HepG2 (cell line): ENCODE data around the gene VAV2. TPM values are rescaled to one million over a fixed set of nuclear protein-coding genes. Genes with fewer than 3 reads are reported as not detected.
A peak's percentile ranks its signal among the peaks of the same experiment; 100 is the strongest.

Source experiments
- ATAC-seq: fragments of 200-7000 bp; cut with Tn5 transposase; 3 replicates; pipeline ENCODE4 v1.9.1; 2020; ENCODE audit warnings: mild to moderate bottlenecking, moderate library complexity
- BruUV-seq: library from RNA; stranded (reverse); fragments of 400-500 nt; replicated peaks from 2 replicates; lab custom pipeline; 2021; lab: Mats Ljungman, UMichigan
- CTCF ChIA-PET: fragments of 300-600 bp; formaldehyde crosslinking; extraction: SDS; loops from one replicate; lab custom pipeline; 2021; ENCODE audit warnings: low total read pairs, inconsistent platforms, low intra/inter-chr PET ratio; lab: Yijun Ruan, JAX
- POLR2A ChIA-PET: fragments of 350-600 bp; sonication (Branson Sonifier 250); formaldehyde crosslinking; loops from one replicate; lab custom pipeline; 2020; ENCODE audit warnings: antibody characterized with exemption, inconsistent platforms; lab: Yijun Ruan, JAX
- DNase-seq: peaks from one replicate; pipeline ENCODE4 v3.0.0-alpha.2; 2015; ENCODE audit warnings: low spot score
- FAIRE-seq: peaks from 3 replicates; lab custom pipeline; 2011; peaks lifted over from hg19 to GRCh38; lab: Jason Lieb, UNC
- H2AFZ ChIP-seq: one replicate; pipeline ENCODE4 v1.6.1; 2011; ENCODE audit warnings: low read length, inconsistent platforms
- H3K27ac ChIP-seq: fragments of 300-600 bp; 3 replicates; pipeline ENCODE4 v1.8.0; 2011; ENCODE audit warnings: mixed run types, mild to moderate bottlenecking, mixed read lengths, low read length, inconsistent platforms; ENCODE audit not compliant: insufficient read depth; ENCODE audit errors: extremely low read length
- H3K27me3 ChIP-seq, 2 experiments: fragments of 200-600 bp in 1 of 2; 2 replicates in 1 of 2; 3 replicates in 1 of 2; pipeline versions ENCODE4 v1.6.0 to v1.8.0; 2011; ENCODE audit warnings: low read length in 2 of 2, mild to moderate bottlenecking in 2 of 2, moderate library complexity in 2 of 2, inconsistent platforms in 1 of 2; ENCODE audit not compliant: insufficient read depth in 2 of 2, control insufficient read depth in 1 of 2
- H3K36me3 ChIP-seq, 2 experiments: fragments of 200-600 bp in 1 of 2; replicated peaks in 1 of 2; 2 replicates in 1 of 2; 3 replicates in 1 of 2; pipeline versions ENCODE4 v1.5.1 to v1.8.0; 2011; ENCODE audit warnings: low read length in 2 of 2, inconsistent platforms in 1 of 2; ENCODE audit not compliant: insufficient read depth in 2 of 2, control insufficient read depth in 1 of 2
- H3K4me1 ChIP-seq: 2 replicates; pipeline ENCODE4 v1.5.1; 2012; ENCODE audit warnings: low read length, inconsistent platforms; ENCODE audit not compliant: insufficient read depth
- H3K4me2 ChIP-seq: 2 replicates; pipeline ENCODE4 v1.6.0; 2011; ENCODE audit warnings: low read depth, low read length, inconsistent platforms
- H3K4me3 ChIP-seq, 3 experiments: fragments of 200-600 bp in 1 of 3; sonication (generic), shearing (Covaris generic) in 1 of 3; replicated peaks in 1 of 3; 2 replicates each; pipeline ENCODE4 v1.5.1; 2011 to 2016; ENCODE audit warnings: low read length in 3 of 3, inconsistent platforms in 2 of 3, low read depth in 2 of 3, mild to moderate bottlenecking in 2 of 3, control low read depth in 1 of 3, mixed read lengths in 1 of 3; ENCODE audit not compliant: insufficient read depth in 1 of 3
- H3K79me2 ChIP-seq: one replicate; pipeline ENCODE4 v1.6.1; 2011; ENCODE audit warnings: low read length, inconsistent platforms; ENCODE audit not compliant: insufficient read depth
- H3K9ac ChIP-seq: 2 replicates; pipeline ENCODE4 v1.6.0; 2011; ENCODE audit warnings: mild to moderate bottlenecking, low read depth, low read length, inconsistent platforms; ENCODE audit not compliant: insufficient read depth
- H3K9me3 ChIP-seq: 2 replicates; pipeline ENCODE4 v1.5.1; 2012; ENCODE audit warnings: mild to moderate bottlenecking, low read length
- H4K20me1 ChIP-seq: 2 replicates; pipeline ENCODE4 v1.6.0; 2011; ENCODE audit warnings: inconsistent platforms, mild to moderate bottlenecking, low read length, moderate library complexity; ENCODE audit not compliant: insufficient read depth
- AGO2 ChIP-seq: fragments of 200-400 bp; formaldehyde crosslinking; optimal IDR thresholded peaks from 2 replicates; pipeline ENCODE3; 2017; ENCODE audit warnings: mild to moderate bottlenecking, low read depth, low read length, moderate library complexity
- BHLHE40 ChIP-seq: IDR thresholded peaks from 2 replicates; pipeline ENCODE4 v1.6.1; 2011; ENCODE audit warnings: low read length, improper control_type of control experiment
- FOSL2 ChIP-seq: sonication (generic); formaldehyde crosslinking; IDR thresholded peaks from 2 replicates; pipeline ENCODE4 v1.4.0; 2020; ENCODE audit warnings: missing genetic modification reagents
- IRX3 ChIP-seq: sonication (generic); formaldehyde crosslinking; IDR thresholded peaks from 2 replicates; pipeline ENCODE4 v1.8.1; 2023; ENCODE audit warnings: mild to moderate bottlenecking, low read depth, missing genetic modification reagents, borderline replicate concordance
- MATR3 ChIP-seq: sonication (generic); formaldehyde crosslinking; IDR thresholded peaks from 2 replicates; pipeline ENCODE4 v1.4.0; 2020; ENCODE audit warnings: missing genetic modification reagents
- MED1 ChIP-seq: sonication (generic); formaldehyde crosslinking; IDR thresholded peaks from 2 replicates; pipeline ENCODE4 v1.4.0; 2020; ENCODE audit warnings: missing genetic modification reagents
- NCOR1 ChIP-seq: fragments of 200-600 bp; sonication (generic); IDR thresholded peaks from 2 replicates; pipeline ENCODE4 v1.7.0; 2017; ENCODE audit warnings: antibody characterized with exemption, low read length, borderline replicate concordance
- RAD51 ChIP-seq: fragments of 450-650 bp; IDR thresholded peaks from 2 replicates; pipeline ENCODE4 v1.6.1; 2016; ENCODE audit warnings: borderline replicate concordance
- SKI ChIP-seq: fragments of 450-650 bp; IDR thresholded peaks from one replicate; pipeline ENCODE4 v1.6.1; 2018; ENCODE audit warnings: mild to moderate bottlenecking; ENCODE audit not compliant: partially characterized antibody
- UBTF ChIP-seq: sonication (generic); formaldehyde crosslinking; IDR thresholded peaks from 2 replicates; pipeline ENCODE4 v1.4.0; 2020; ENCODE audit warnings: mild to moderate bottlenecking, missing genetic modification reagents
- ZNF292 ChIP-seq: sonication (generic); formaldehyde crosslinking; IDR thresholded peaks from 2 replicates; pipeline ENCODE4 v1.8.1; 2022; ENCODE audit warnings: mild to moderate bottlenecking, low read depth, missing genetic modification reagents, borderline replicate concordance
- ZNF326 ChIP-seq: sonication (generic); formaldehyde crosslinking; IDR thresholded peaks from 2 replicates; pipeline ENCODE4 v1.4.0; 2020; ENCODE audit warnings: missing genetic modification reagents, borderline replicate concordance
- ZNF496 ChIP-seq: sonication (generic); formaldehyde crosslinking; IDR thresholded peaks from 2 replicates; pipeline ENCODE4 v1.8.1; 2023; ENCODE audit warnings: mild to moderate bottlenecking, moderate library complexity, missing genetic modification reagents; ENCODE audit not compliant: insufficient replicate concordance
- ZNF543 ChIP-seq: sonication (generic); formaldehyde crosslinking; IDR thresholded peaks from 2 replicates; pipeline ENCODE4 v1.4.0; 2020; ENCODE audit warnings: mild to moderate bottlenecking, missing genetic modification reagents
- WGBS: methylation state at CpG from one replicate; pipeline ENCODE4 v1.1.6; 2017; ENCODE audit warnings: low lambda C conversion rate; 5-methylcytosine and 5-hydroxymethylcytosine counted together
- in situ Hi-C: cut with HindIII; loops from 2 replicates; pipeline ENCODE4 v1.10.0; 2017; ENCODE audit warnings: low pct_unique_long_range_greater_than_20kb; ENCODE audit not compliant: extremely low pct_ligation_motif_present
- intact Hi-C: fragments of 100-400 bp; cut with micrococcal nuclease; formaldehyde crosslinking; loops from one replicate; pipeline ENCODE4 v1.10.0; 2022; ENCODE audit not compliant: unreplicated experiment
- polyA plus RNA-seq, 8 experiments: library from polyadenylated mRNA; depleted of rRNA in 3 of 8; stranded (reverse) in 7 of 8; unstranded in 1 of 8; fragments of >200 nt; fragmentation: Illumina TruSeq in 4 of 8; extraction: Trizol in 4 of 8; gene quantifications; 2 replicates each; pipeline versions ENCODE4 v1.2.1 to v1.2.3, GENCODE V29; 2011 to 2016; ENCODE audit warnings: low read depth in 4 of 8, missing spikeins in 1 of 8, mixed read lengths in 1 of 8; ENCODE audit not compliant: insufficient read depth in 1 of 8
- total RNA-seq, 5 experiments: library from RNA; depleted of rRNA; stranded (reverse); fragments of >200 nt; fragmentation: Illumina TruSeq; extraction: Trizol; gene quantifications; 2 replicates each; pipeline ENCODE4 v1.2.3, GENCODE V29; 2016; ENCODE audit warnings: low read depth in 1 of 5

The VAV2 gene
- total and polyA plus RNA-seq, 2 of the 13 experiments (the other 11 are each of a cell fraction or from before 2014, with no cell fraction given) = 22.5 to 22.9 TPM

GRCh38 chr9:133855802-133856521, 136.2 kb downstream of the VAV2 start (continued):
- TF ChIP-seq ZNF496 (no peak), ZNF292 (CRISPR knock-in tag) (no peak), MATR3 (CRISPR knock-in tag) (no peak), ZNF543 (CRISPR knock-in tag) (no peak), FOSL2 (CRISPR knock-in tag) (peak; percentile 15; the same call in 1 of the 2 replicates), BHLHE40 (peak; percentile 53), SKI (peak; percentile 27), NCOR1 (no peak), ZNF326 (CRISPR knock-in tag) (no peak), MED1 (CRISPR knock-in tag) (peak; percentile 47), IRX3 (CRISPR knock-in tag) (no peak)

- 94% methylated on average over 15 of the region's 15 CpGs for WGBS
- no peak overlapping the region for H2AFZ ChIP-seq
- no peak overlapping the region for H3K9ac ChIP-seq
- H3K27me3 ChIP-seq = no peaks in the 10 kb centered on the region
- no peak for ATAC-seq
- in situ Hi-C loops (no loop called here), intact Hi-C loops (no loop called here)
- peaks cover 26% of the 10 kb centered on the region for H3K4me1 ChIP-seq
- peaks cover 15% of the 10 kb centered on the region for H3K79me2 ChIP-seq
- H3K27ac ChIP-seq = peak overlapping the region; percentile 50
- TF ChIP-seq AGO2 (peak; percentile 27), UBTF (CRISPR knock-in tag) (0 out of 2 replicates have a peak, but pooled peaks have one; percentile 9), RAD51 (no peak)
- no peaks in the 10 kb centered on the region for H3K9me3 ChIP-seq
- peaks cover 37% of the 10 kb centered on the region; the same call in 1 of the 2 replicates for H4K20me1 ChIP-seq
- peaks cover 19 to 43% of the 10 kb centered on the region in 2 experiments; a peak in 4 of 5 replicates for H3K36me3 ChIP-seq
- H3K4me3 ChIP-seq = no peak overlapping the region
- ChIA-PET POLR2A (no interaction called here), CTCF (no interaction called here)
- no peak for FAIRE-seq
- no TSS peak for BruUV-seq
- no peak overlapping the region for H3K4me2 ChIP-seq
- DNase-seq = no peak
These were observed 136.8 kb downstream of the VAV2 start for GRCh38 chr9:133855371-133855770.
